Esophagus (tissue), 2 donors: ENCODE results near the gene BICD2. TPM values are rescaled to one million over a fixed set of nuclear protein-coding genes. Genes with fewer than 3 reads are reported as not detected.
A peak's percentile ranks its signal among the peaks of the same experiment; 100 is the strongest.
"Not testable (repeated sequence)": the region's sequence is repeated elsewhere in the genome, so short reads cannot be mapped to it uniquely, and the experiment has no call there.

Experiments
- H3K27ac ChIP-seq, 2 donors: one replicate each; pipeline ENCODE4 v1.5.1; 2013; ENCODE audit warnings: low read depth in 2 of 2, mild to moderate bottlenecking in 2 of 2, inconsistent platforms in 1 of 2, low read length in 1 of 2, moderate library complexity in 1 of 2
- H3K27me3 ChIP-seq, 2 donors: one replicate each; pipeline ENCODE4 v1.6.1; 2013; ENCODE audit warnings: low read length in 2 of 2, control low read depth in 1 of 2, mild to moderate bottlenecking in 1 of 2; ENCODE audit not compliant: insufficient read depth in 2 of 2, control insufficient read depth in 1 of 2
- H3K36me3 ChIP-seq, 2 donors: one replicate each; pipeline ENCODE4 v1.6.1; 2013; ENCODE audit warnings: low read length in 1 of 2; ENCODE audit not compliant: control insufficient read depth in 2 of 2, insufficient read depth in 2 of 2
- H3K4me1 ChIP-seq, 2 donors: one replicate each; pipeline ENCODE4 v1.6.1; 2013; ENCODE audit warnings: low read length in 1 of 2; ENCODE audit not compliant: control insufficient read depth in 2 of 2, insufficient read depth in 2 of 2
- H3K4me3 ChIP-seq, 2 donors: one replicate each; pipeline ENCODE4 v1.5.1; 2013; ENCODE audit warnings: low read length in 2 of 2, mild to moderate bottlenecking in 2 of 2, low read depth in 1 of 2, moderate library complexity in 1 of 2
- H3K9me3 ChIP-seq, 2 donors: one replicate each; pipeline ENCODE4 v1.6.1; 2013; ENCODE audit warnings: mild to moderate bottlenecking in 2 of 2, low read depth in 1 of 2, low read length in 1 of 2, moderate library complexity in 1 of 2; ENCODE audit not compliant: control insufficient read depth in 2 of 2, insufficient read depth in 1 of 2
- WGBS, 2 donors: extraction: QIAGEN DNeasy Blood & Tissue Kit; methylation state at CpG; one replicate each; pipeline ENCODE4 v1.1.7; 2013; 5-methylcytosine and 5-hydroxymethylcytosine counted together
- polyA plus RNA-seq, 2 donors: library from polyadenylated mRNA; stranded (reverse); fragments of 200-250 nt; gene quantifications; one replicate each; pipeline ENCODE4 v1.2.3, GENCODE V29; 2013
- donor health status: healthy with polysubstance abuse.
- donor health status: Bipolar disorder and iron deficiency.

Gene BICD2
- polyA plus RNA-seq, 2 donors: 30.9 to 41.1 TPM

DNA sequence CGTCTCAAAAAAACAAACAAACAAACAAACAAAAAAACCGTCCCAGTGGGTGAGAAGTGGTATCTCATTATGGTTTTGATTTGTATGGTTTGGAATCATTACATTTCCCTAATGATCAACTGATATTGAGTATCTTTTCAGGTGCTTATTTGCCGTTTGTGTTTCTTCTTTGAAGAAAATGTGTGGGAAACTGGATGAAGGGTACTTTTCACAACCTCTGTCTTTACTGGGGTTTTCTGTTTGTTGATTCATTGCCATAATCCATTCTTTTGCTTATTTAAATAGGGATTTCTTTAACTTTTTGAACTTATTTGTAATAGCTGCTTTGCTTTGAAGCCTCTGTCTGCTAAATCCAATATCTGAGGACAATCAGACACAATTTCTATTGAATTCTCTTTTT lies 9.2 kb upstream of the BICD2 start:
- peaks cover 0 to 2% of the 10 kb centered on the region in 2 donors for H3K9me3 ChIP-seq
- H3K27me3 ChIP-seq: no peaks in the 10 kb centered on the region
- WGBS, 2 donors: 79 to 83% methylated on average over 3 of the region's 3 CpGs
- no peaks in the 10 kb centered on the region for H3K36me3 ChIP-seq
- H3K27ac ChIP-seq: no peak overlapping the region
- H3K4me3 ChIP-seq: no peak overlapping the region
- H3K4me1 ChIP-seq: peaks cover 0 to 3% of the 10 kb centered on the region in 2 donors

DNA sequence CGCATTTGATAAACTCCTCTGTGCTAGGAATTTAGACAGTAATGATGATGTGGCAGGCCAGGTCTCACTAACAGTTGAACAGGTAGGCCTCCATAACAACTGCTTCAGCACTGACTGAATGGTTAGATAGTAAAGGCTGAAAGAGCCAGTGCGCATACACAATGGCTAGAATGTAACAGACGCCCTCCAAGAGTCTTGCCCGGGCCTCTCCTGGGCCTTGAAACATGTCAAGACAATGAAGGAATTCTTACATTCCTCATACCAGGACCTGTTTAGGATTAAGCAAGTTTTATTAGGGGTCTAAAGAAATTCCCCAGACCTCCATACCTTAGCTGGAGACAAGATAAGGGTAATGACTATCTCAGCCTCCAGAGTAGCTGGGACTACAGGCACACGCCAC lies 6.7 kb upstream of the BICD2 start:
- 65 to 75% methylated on average over 5 of the region's 5 CpGs for WGBS, 2 donors
- Histone ChIP-seq H3K4me3 (no peak overlapping the region), H3K27ac (peak overlapping the region; percentile 79 to 99), H3K27me3 (no peaks in the 10 kb centered on the region), H3K9me3 (no peaks in the 10 kb centered on the region), H3K4me1 (peaks cover 0 to 9% of the 10 kb centered on the region in 2 donors), H3K36me3 (no peaks in the 10 kb centered on the region)

- H3K4me1 ChIP-seq: peaks cover 0 to 13% of the 10 kb centered on the region in 2 donors
- H3K4me3 ChIP-seq: no peak overlapping the region
- H3K9me3 ChIP-seq: no peaks in the 10 kb centered on the region
- H3K27ac ChIP-seq: peak overlapping the region; percentile 79 to 99
- no peaks in the 10 kb centered on the region for H3K27me3 ChIP-seq
- H3K36me3 ChIP-seq: no peaks in the 10 kb centered on the region
- 39 to 54% methylated on average over 7 of the region's 7 CpGs for WGBS, 2 donors
Measured at GRCh38 chr9:92770360-92770995, 5.8 kb upstream of the BICD2 start.

- H3K36me3 ChIP-seq: no peaks in the 10 kb centered on the region
Measured at GRCh38 chr9:92769990-92770359, 5.3 kb upstream of the BICD2 start.

GRCh38 chr9:92769286-92769685 lies 4.7 kb upstream of the BICD2 start:
- Histone ChIP-seq H3K4me3 (no peak overlapping the region), H3K36me3 (no peaks in the 10 kb centered on the region), H3K4me1 (peaks cover 0 to 13% of the 10 kb centered on the region in 2 donors), H3K27me3 (no peaks in the 10 kb centered on the region), H3K9me3 (no peaks in the 10 kb centered on the region), H3K27ac (peak overlapping the region; percentile 45 to 63)
- WGBS, 2 donors: 75 to 78% methylated on average over 3 of the region's 3 CpGs

More at GRCh38 chr9:92769990-92770359, 5.3 kb upstream of the BICD2 start:
- Histone ChIP-seq H3K27me3 (no peaks in the 10 kb centered on the region), H3K4me1 (peaks cover 0 to 13% of the 10 kb centered on the region in 2 donors), H3K4me3 (no peak overlapping the region), H3K9me3 (no peaks in the 10 kb centered on the region), H3K27ac (peak overlapping the region; percentile 79 to 99)
- WGBS, 2 donors: 32 to 40% methylated on average over 2 of the region's 2 CpGs

- WGBS, 2 donors: 64 to 67% methylated on average over 10 of the region's 10 CpGs
- H3K4me3 ChIP-seq, H3K36me3 ChIP-seq, H3K27me3 ChIP-seq, H3K9me3 ChIP-seq: not testable (repeated sequence)
- peaks cover 0 to 13% of the 10 kb centered on the region in 2 donors for H3K4me1 ChIP-seq
- peak overlapping the region in 1 of 2 donors; percentile 45 for H3K27ac ChIP-seq
Measured at GRCh38 chr9:92768816-92769215, 4.2 kb upstream of the BICD2 start.

DNA sequence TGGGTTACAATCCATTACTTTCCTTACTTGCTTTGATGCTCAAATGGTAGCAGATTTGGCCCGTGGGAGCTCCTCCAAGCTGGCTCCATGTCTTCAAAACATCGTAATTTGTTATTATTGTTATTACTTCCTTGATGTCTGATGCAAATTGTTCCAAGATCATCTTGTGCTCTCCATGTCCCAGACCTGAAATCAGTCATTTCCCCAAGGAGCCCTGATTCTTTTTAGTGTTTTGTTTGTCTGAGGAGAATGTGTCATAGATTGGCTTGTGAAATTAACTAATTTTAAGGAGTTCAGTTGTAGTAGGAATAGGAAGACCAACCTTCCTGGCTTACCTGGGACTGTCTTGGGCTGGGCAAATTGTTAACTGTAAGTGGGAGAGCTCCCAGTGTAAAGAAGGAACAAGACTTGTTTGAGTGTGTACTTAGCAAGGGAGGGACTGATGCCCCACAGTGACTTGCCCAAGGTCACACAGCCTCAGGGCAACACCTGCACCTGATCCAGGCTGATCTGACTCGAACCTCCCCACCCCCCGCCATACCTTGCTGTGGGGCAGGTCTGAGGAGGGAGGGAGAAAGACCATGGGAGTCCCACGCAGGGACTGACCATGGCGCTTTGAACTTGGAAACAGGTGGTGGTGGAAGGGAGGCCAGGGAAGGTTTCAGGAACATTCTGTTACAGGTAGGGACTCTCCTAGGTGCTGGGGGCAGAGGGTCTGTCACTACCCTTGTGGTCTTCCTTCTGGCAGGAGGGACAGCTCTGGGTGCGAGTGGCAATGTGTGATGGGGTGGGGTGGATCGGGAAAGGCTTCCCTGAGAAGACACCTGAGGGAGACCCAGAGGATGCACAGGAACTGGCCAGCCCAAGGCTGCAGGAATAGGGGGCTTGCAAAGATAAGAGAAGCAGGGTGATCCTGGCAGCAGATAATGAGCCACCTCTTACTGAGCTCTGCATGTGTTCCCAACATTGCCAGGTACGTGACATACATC lies 2.7 kb upstream of the BICD2 start:
- H3K27ac ChIP-seq: peak overlapping the region in 1 of 2 donors; percentile 66
- H3K9me3 ChIP-seq: no peaks in the 10 kb centered on the region
- no peaks in the 10 kb centered on the region for H3K36me3 ChIP-seq
- H3K27me3 ChIP-seq: no peaks in the 10 kb centered on the region
- WGBS, 2 donors: 68 to 81% methylated on average over 9 of the region's 9 CpGs
- no peak overlapping the region for H3K4me3 ChIP-seq
- peaks cover 3 to 26% of the 10 kb centered on the region in 2 donors for H3K4me1 ChIP-seq

DNA sequence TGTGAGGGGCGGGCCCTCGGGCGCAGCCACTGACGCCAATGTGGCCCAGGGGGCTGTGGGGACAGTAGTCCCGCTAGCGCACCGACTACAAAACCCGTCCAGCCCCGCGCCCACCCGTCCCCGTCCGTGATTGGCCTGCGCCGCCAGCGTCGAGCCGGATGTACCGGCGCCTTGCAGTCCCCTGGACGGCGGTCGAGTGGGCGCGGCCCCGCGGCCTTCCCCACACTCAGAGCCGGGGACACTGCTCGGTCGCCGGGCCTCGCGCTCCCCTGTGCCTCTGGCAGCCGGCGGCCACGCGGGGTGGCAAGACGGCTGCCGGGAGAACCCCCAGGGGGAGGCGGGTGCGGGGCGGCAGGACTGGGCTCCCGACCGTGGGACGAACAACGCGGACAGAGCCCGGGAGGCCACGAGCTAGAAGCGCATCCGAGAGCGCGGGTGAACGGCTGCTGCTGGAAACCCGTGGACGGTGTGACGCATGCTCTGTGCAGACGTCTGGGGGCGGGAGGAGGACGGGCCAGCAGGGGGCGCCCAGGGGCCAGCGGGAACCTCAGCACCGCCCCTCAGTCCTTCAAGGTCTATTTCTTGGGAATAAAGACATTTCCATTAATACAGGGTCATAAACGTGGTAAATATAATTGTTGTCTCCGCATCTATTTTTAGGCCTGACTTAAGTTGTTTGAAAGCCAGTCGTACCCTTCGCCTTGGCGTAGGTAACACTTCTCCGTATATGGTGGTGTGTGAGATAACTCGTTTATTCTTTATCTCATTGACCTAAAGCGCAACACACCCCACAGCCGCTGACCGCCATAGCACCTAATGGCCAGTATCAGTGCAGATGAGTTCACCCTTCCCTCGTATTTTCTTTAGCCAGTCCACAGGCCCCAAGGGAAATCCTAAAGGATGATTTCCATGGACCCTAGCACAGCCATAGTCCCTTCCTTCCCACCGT lies 629 bp upstream of the BICD2 start:
- H3K4me1 ChIP-seq: peaks cover 12 to 37% of the 10 kb centered on the region in 2 donors
- H3K9me3 ChIP-seq: no peaks in the 10 kb centered on the region
- H3K36me3 ChIP-seq: no peaks in the 10 kb centered on the region
- H3K27me3 ChIP-seq: no peaks in the 10 kb centered on the region
- H3K27ac ChIP-seq: peak overlapping the region; percentile 99 to 100
- peak overlapping the region; percentile 47 to 77 for H3K4me3 ChIP-seq
- WGBS, 2 donors: 2% methylated on average over 71 to 75 of the region's 75 CpGs
